SK-N-SH (cell line): Measurements from ENCODE around the gene FDXR. TPM values are rescaled to one million over a fixed set of nuclear protein-coding genes. Genes with fewer than 3 reads are reported as not detected.
A peak's percentile ranks its signal among the peaks of the same experiment; 100 is the strongest.

Experiments used
- CTCF ChIA-PET: fragments of 300-600, 350-600 bp; formaldehyde crosslinking; extraction: SDS; loops from one replicate; lab custom pipeline; 2021; lab: Yijun Ruan, JAX
- POLR2A ChIA-PET: fragments of 350-600 bp; sonication (Branson Sonifier 250); formaldehyde crosslinking; extraction: SDS; loops from one replicate; lab custom pipeline; 2020; ENCODE audit warnings: antibody characterized with exemption, inconsistent platforms; lab: Yijun Ruan, JAX
- DNase-seq: peaks from one replicate; pipeline ENCODE4 v3.0.0; 2012
- H2AFZ ChIP-seq: fragments of 200-600 bp; sonication (generic); 2 replicates; pipeline ENCODE4 v1.8.1; 2016; ENCODE audit warnings: antibody characterized with exemption, mild to moderate bottlenecking, low read depth
- H3F3A ChIP-seq: fragments of 200-600 bp; sonication (generic); replicated peaks from 2 replicates; pipeline ENCODE3; 2016; ENCODE audit warnings: antibody characterized with exemption, mild to moderate bottlenecking; ENCODE audit not compliant: insufficient read depth
- H3K27ac ChIP-seq, 2 experiments: fragments of 200-500 bp in 1 of 2; fragments of 200-600 bp in 1 of 2; sonication (Bioruptor generic) in 1 of 2; sonication (generic), shearing (Covaris generic) in 1 of 2; 2 replicates each; pipeline versions ENCODE4 v1.5.1 to v1.6.1; 2014 to 2016; ENCODE audit warnings: low read depth in 2 of 2, inconsistent platforms in 1 of 2, low read length in 1 of 2, mild to moderate bottlenecking in 1 of 2, mixed read lengths in 1 of 2
- H3K27me3 ChIP-seq: fragments of 200-600 bp; sonication (generic), shearing (Covaris generic); 2 replicates; pipeline ENCODE4 v1.6.1; 2016; ENCODE audit warnings: mixed run types; ENCODE audit not compliant: insufficient read depth
- H3K36me3 ChIP-seq, 2 experiments: fragments of 200-500 bp in 1 of 2; fragments of 200-600 bp in 1 of 2; sonication (Bioruptor generic) in 1 of 2; sonication (generic) in 1 of 2; replicated peaks in 1 of 2; 2 replicates each; pipeline versions ENCODE3 to v1.5.1; 2014 to 2016; ENCODE audit warnings: low read length in 1 of 2, mild to moderate bottlenecking in 1 of 2; ENCODE audit not compliant: insufficient read depth in 2 of 2, control insufficient read depth in 1 of 2
- H3K4me1 ChIP-seq, 2 experiments: fragments of 200-500 bp in 1 of 2; fragments of 200-600 bp in 1 of 2; sonication (Bioruptor generic) in 1 of 2; sonication (generic), shearing (Covaris generic) in 1 of 2; 2 replicates each; pipeline versions ENCODE4 v1.5.1 to v1.6.1; 2014 to 2016; ENCODE audit warnings: low read depth in 1 of 2, low read length in 1 of 2, mixed run types in 1 of 2; ENCODE audit not compliant: insufficient read depth in 2 of 2, control insufficient read depth in 1 of 2
- H3K4me2 ChIP-seq: fragments of 200-600 bp; sonication (generic), shearing (Covaris generic); 2 replicates; pipeline ENCODE4 v1.6.1; 2017; ENCODE audit warnings: mixed run types
- H3K4me3 ChIP-seq, 2 experiments: fragments of 200-500 bp in 1 of 2; fragments of 200-600 bp in 1 of 2; sonication (Bioruptor generic) in 1 of 2; sonication (generic), shearing (Covaris generic) in 1 of 2; 2 replicates each; pipeline versions ENCODE4 v1.5.1 to v1.8.1; 2014 to 2016; ENCODE audit warnings: low read depth in 2 of 2, inconsistent platforms in 1 of 2, low read length in 1 of 2, mild to moderate bottlenecking in 1 of 2, mixed read lengths in 1 of 2, moderate library complexity in 1 of 2
- H3K79me2 ChIP-seq: fragments of 200-600 bp; sonication (generic); 2 replicates; pipeline ENCODE4 v1.8.1; 2017; ENCODE audit warnings: mild to moderate bottlenecking; ENCODE audit not compliant: insufficient read depth
- H3K9ac ChIP-seq: fragments of 200-600 bp; sonication (generic); 2 replicates; pipeline ENCODE4 v1.6.1; 2017; ENCODE audit warnings: mixed run types
- H3K9me2 ChIP-seq: fragments of 200-600 bp; sonication (generic); 2 replicates; pipeline ENCODE4 v1.6.1; 2017; ENCODE audit warnings: mixed run types
- H3K9me3 ChIP-seq: fragments of 200-600 bp; sonication (generic); 2 replicates; pipeline ENCODE4 v1.6.1; 2017; ENCODE audit warnings: mixed run types, mild to moderate bottlenecking, moderate library complexity
- H4K20me1 ChIP-seq: fragments of 200-600 bp; sonication (generic); 2 replicates; pipeline ENCODE4 v1.6.1; 2017; ENCODE audit warnings: mild to moderate bottlenecking, mixed run types; ENCODE audit not compliant: insufficient read depth
- RCOR1 ChIP-seq: fragments of 150-350 bp; IDR thresholded peaks from 2 replicates; pipeline ENCODE4 v1.6.1; 2017; ENCODE audit warnings: antibody characterized with exemption, low read length
- RFX5 ChIP-seq: IDR thresholded peaks from 2 replicates; pipeline ENCODE4 v1.6.1; 2012; ENCODE audit warnings: mild to moderate bottlenecking, improper control_type of control experiment, low read length
- WGBS: methylation state at CpG from one replicate; pipeline ENCODE4 v1.1.6; 2017; ENCODE audit warnings: low lambda C conversion rate; 5-methylcytosine and 5-hydroxymethylcytosine counted together
- polyA plus RNA-seq, 3 experiments: library from polyadenylated mRNA; depleted of rRNA; stranded (reverse); fragments of >200 nt; gene quantifications; 2 replicates each; pipeline ENCODE4 v1.2.3, GENCODE V29; 2012
- TF ChIP-seq, protein P1 (sequence below): IDR thresholded peaks from 2 replicates; pipeline ENCODE4 v1.4.0; 2012; ENCODE audit warnings: low read depth, borderline replicate concordance
- TF ChIP-seq, protein P2 (sequence below): fragments of 200-600 bp; sonication (generic); IDR thresholded peaks from 2 replicates; pipeline ENCODE4 v1.6.1; 2017; ENCODE audit warnings: antibody characterized with exemption, mild to moderate bottlenecking, moderate library complexity

The FDXR gene
- polyA plus RNA-seq, 1 of the 3 experiments (the other 2 are of a cell fraction), result 86.7 TPM

DNA sequence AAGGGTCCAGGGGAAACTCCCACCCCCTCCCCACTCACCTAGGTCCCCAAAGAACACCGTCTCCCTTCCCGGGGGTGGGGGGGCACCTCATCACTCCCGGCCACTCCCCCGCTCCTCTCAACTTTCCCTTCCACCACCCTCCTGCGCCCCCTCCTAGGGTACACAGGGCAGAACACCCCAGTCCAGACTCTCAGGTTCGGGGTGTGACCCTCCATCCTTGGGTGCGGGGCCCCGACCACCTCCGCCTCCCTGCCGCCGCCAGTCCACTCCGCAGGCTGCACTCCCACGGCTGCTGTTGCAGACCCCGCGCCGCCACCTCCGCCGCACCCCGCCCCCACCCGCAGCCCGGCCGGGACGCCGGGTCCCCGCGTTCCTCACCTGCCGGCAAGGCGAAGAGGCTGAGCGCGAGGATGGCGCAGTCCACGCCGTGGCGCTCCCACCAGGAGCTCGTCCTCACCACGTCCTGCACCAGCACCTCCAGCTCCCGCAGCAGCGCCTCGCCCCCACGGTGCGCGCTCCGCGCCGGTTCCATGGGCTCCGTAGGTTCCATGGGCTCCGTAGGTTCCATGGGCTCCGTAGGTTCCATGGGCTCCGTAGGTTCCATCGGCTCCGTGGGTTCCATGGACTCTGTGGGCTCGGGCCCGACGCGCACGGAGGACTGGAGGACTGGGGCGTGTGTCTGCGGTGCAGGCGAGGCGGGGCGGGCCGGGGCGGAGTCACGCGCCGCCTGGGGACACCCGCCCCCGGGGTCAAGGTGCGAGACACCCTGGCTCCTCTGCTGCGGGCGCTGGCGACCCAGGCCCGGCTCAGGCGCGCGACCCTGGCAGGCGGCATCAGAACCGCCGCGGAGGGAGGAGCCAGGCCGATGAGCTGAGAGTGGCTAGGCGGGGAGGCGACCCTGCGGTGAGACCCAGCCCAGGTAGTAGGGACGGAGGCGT, 20.4 kb upstream of the FDXR start, which contains the start of gene FADS6:
TSS of gene FADS6 (minus strand) at position 660 of the 938 bp plus-strand sequence. CDS start at position 622, 38 bp downstream.
- ChIA-PET POLR2A (interaction anchor here (0.6 to 1.7 kb wide), 2 partner anchors 11 to 20 kb away, joined by 3 to 7 read pairs; partner anchors contain the start of gene FDXR), CTCF (interaction anchor here (0.8 to 3.5 kb wide), 6 partner anchors 30 to 155 kb away, joined by 3 to 18 read pairs (median 6); partner anchors contain the start of genes OTOP2 and USH1G)
- H3K36me3 ChIP-seq, result no peaks in the 10 kb centered on the region
- peak within 1 kb of the TSS; percentile 62; the same call in 1 of the 2 replicates for H2AFZ ChIP-seq
- WGBS, result 14% methylated on average over 30 of the region's 86 CpGs
- H3K4me3 ChIP-seq, result peak within 1 kb of the TSS; percentile 18 to 43; a peak in 3 of 4 replicates
- TF ChIP-seq RCOR1, result no peak
- TF ChIP-seq, protein P1, sequence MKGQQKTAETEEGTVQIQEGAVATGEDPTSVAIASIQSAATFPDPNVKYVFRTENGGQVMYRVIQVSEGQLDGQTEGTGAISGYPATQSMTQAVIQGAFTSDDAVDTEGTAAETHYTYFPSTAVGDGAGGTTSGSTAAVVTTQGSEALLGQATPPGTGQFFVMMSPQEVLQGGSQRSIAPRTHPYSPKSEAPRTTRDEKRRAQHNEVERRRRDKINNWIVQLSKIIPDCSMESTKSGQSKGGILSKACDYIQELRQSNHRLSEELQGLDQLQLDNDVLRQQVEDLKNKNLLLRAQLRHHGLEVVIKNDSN, result no peak
- no peaks in the 10 kb centered on the region for H3K9me2 ChIP-seq
- peaks cover 0 to 6% of the 10 kb centered on the region in 2 experiments; a peak in 1 of 4 replicates for H3K4me1 ChIP-seq
- no peak within 1 kb of the TSS for H3K9ac ChIP-seq
- no peaks in the 10 kb centered on the region for H3K79me2 ChIP-seq
- no peaks in the 10 kb centered on the region for H3K9me3 ChIP-seq
- H3F3A ChIP-seq, result no peaks in the 10 kb centered on the region
- H3K27me3 ChIP-seq, result peaks cover 77% of the 10 kb centered on the region
- peak; percentile 81 for DNase-seq
- H4K20me1 ChIP-seq, result no peaks in the 10 kb centered on the region
- H3K4me2 ChIP-seq, result peak within 1 kb of the TSS; percentile 73
- no peak within 1 kb of the TSS for H3K27ac ChIP-seq

GRCh38 chr17:74892013-74892841, 19.4 kb upstream of the FDXR start:
- no peaks in the 10 kb centered on the region for H4K20me1 ChIP-seq
- TF ChIP-seq, protein P2, sequence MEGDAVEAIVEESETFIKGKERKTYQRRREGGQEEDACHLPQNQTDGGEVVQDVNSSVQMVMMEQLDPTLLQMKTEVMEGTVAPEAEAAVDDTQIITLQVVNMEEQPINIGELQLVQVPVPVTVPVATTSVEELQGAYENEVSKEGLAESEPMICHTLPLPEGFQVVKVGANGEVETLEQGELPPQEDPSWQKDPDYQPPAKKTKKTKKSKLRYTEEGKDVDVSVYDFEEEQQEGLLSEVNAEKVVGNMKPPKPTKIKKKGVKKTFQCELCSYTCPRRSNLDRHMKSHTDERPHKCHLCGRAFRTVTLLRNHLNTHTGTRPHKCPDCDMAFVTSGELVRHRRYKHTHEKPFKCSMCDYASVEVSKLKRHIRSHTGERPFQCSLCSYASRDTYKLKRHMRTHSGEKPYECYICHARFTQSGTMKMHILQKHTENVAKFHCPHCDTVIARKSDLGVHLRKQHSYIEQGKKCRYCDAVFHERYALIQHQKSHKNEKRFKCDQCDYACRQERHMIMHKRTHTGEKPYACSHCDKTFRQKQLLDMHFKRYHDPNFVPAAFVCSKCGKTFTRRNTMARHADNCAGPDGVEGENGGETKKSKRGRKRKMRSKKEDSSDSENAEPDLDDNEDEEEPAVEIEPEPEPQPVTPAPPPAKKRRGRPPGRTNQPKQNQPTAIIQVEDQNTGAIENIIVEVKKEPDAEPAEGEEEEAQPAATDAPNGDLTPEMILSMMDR, result peak; percentile 23; the same call in 1 of the 2 replicates
- no peak for TF ChIP-seq RFX5
- DNase-seq, result peak; percentile 72
- H3K27me3 ChIP-seq, result peaks cover 77% of the 10 kb centered on the region
- ChIA-PET CTCF (interaction anchor here (0.6 to 1.6 kb wide), 8 partner anchors 11 to 116 kb away, joined by 3 to 5 read pairs (median 3); partner anchors contain the start of genes OTOP2 and USH1G), POLR2A (no interaction called here)
- H3K4me2 ChIP-seq, result no peak overlapping the region
- no peaks in the 10 kb centered on the region for H3K9me3 ChIP-seq
- 77% methylated on average over 19 of the region's 20 CpGs for WGBS
- H3K27ac ChIP-seq, result no peak overlapping the region
- no peak overlapping the region for H3K9ac ChIP-seq
- H3K79me2 ChIP-seq, result no peaks in the 10 kb centered on the region
- H3K9me2 ChIP-seq, result no peaks in the 10 kb centered on the region
- H3K36me3 ChIP-seq, result no peaks in the 10 kb centered on the region
- H2AFZ ChIP-seq, result no peak overlapping the region
- H3F3A ChIP-seq, result no peaks in the 10 kb centered on the region
- peaks cover 0 to 6% of the 10 kb centered on the region in 2 experiments; a peak in 1 of 4 replicates for H3K4me1 ChIP-seq
- no peak overlapping the region for H3K4me3 ChIP-seq
